Uterus (tissue), 2 donors: Measurements from ENCODE around the gene ATP6V1C2.

Experiments used
- CTCF ChIP-seq, 4 experiments: fragments of 200-600 bp in 2 of 4; fragments of 450-650 bp in 2 of 4; sonication (generic) in 2 of 4; IDR thresholded peaks; one replicate each; pipeline ENCODE4 v1.5.1; 2016 to 2019; ENCODE audit warnings: antibody characterized with exemption in 4 of 4, mild to moderate bottlenecking in 2 of 4, moderate library complexity in 1 of 4
- POLR2A ChIP-seq, 2 donors: fragments of 450-650 bp; IDR thresholded peaks; one replicate each; pipeline ENCODE4 v1.6.1; 2016; ENCODE audit warnings: antibody characterized with exemption in 2 of 2, mild to moderate bottlenecking in 1 of 2, moderate library complexity in 1 of 2

- TF ChIP-seq CTCF (IDR thresholded peaks at IDR 0.05) (no peak), POLR2A (IDR thresholded peaks at IDR 0.05) (no peak)
Measured at GRCh38 chr2:10675131-10675530, 46.3 kb upstream of the ATP6V1C2 start.
